ENCODE data around the gene SLC9A1. TPM values are rescaled to one million over a fixed set of nuclear protein-coding genes. Genes with fewer than 3 reads are reported as not detected.

SLC9A1 gene
- total and polyA plus RNA-seq, 2 of the 8 experiments (the other 6 are each of a cell fraction or from before 2014, with no cell fraction given), result 11.3 to 25.1 TPM

- Histone ChIP-seq H3K27ac (ENCODE audit: low read depth, low read length) (no peak overlapping the region), H3K9ac (replicated peaks in 1 of 4; ENCODE audit: extremely low read depth in 1 of 4, low read depth in 3 of 4, low read length in 3 of 4) (no peak overlapping the region)
- POLR2A ChIA-PET (ENCODE audit: partially characterized antibody), result interaction anchor here (1.2 to 14.5 kb wide), 2 partner anchors 10 to 22 kb away, joined by 3 to 257 read pairs; partner anchors contain the start of gene SLC9A1
- TF ChIP-seq GTF2F1 (IDR thresholded peaks at IDR 0.05; ENCODE audit: borderline replicate concordance, low read depth, low read length) (no peak), YY1 (IDR thresholded peaks at IDR 0.05; ENCODE audit: low read depth, low read length) (no peak), NANOG (IDR thresholded peaks at IDR 0.05; ENCODE audit: insufficient read depth, low read depth, low read length, poor library complexity, severe bottlenecking) (no peak), SIRT6 (IDR thresholded peaks at IDR 0.05; ENCODE audit: low read length) (no peak), MAFK (IDR thresholded peaks at IDR 0.05; ENCODE audit: low read depth, low read length) (no peak), CBX8 (IDR thresholded peaks at IDR 0.05; ENCODE audit: borderline replicate concordance, low read depth, low read length) (no peak), EP300 (IDR thresholded peaks at IDR 0.05; ENCODE audit: borderline replicate concordance in 1 of 2, low read depth in 2 of 2, low read length in 2 of 2) (no peak), ATF2 (IDR thresholded peaks at IDR 0.05; ENCODE audit: low read length) (no peak)
- TF ChIP-seq, protein P1, sequence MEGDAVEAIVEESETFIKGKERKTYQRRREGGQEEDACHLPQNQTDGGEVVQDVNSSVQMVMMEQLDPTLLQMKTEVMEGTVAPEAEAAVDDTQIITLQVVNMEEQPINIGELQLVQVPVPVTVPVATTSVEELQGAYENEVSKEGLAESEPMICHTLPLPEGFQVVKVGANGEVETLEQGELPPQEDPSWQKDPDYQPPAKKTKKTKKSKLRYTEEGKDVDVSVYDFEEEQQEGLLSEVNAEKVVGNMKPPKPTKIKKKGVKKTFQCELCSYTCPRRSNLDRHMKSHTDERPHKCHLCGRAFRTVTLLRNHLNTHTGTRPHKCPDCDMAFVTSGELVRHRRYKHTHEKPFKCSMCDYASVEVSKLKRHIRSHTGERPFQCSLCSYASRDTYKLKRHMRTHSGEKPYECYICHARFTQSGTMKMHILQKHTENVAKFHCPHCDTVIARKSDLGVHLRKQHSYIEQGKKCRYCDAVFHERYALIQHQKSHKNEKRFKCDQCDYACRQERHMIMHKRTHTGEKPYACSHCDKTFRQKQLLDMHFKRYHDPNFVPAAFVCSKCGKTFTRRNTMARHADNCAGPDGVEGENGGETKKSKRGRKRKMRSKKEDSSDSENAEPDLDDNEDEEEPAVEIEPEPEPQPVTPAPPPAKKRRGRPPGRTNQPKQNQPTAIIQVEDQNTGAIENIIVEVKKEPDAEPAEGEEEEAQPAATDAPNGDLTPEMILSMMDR (IDR thresholded peaks at IDR 0.05; ENCODE audit: control extremely low read depth in 1 of 3, insufficient read depth in 1 of 3, low read depth in 1 of 3, low read length in 3 of 3), result no peak
Measured at GRCh38 chr1:27132624-27133023, 22.3 kb downstream of the SLC9A1 start.

More at GRCh38 chr1:27132624-27133023, 22.3 kb downstream of the SLC9A1 start:
- H3K9me3 ChIP-seq (ENCODE audit: insufficient read depth in 2 of 2, low read depth in 1 of 2, low read length in 1 of 2), result no peaks in the 10 kb centered on the region
- no peak overlapping the region for H3K56ac ChIP-seq (replicated peaks; ENCODE audit: insufficient read length, low read depth, low read length)
- H3K79me1 ChIP-seq (ENCODE audit: low read depth, low read length), result peaks cover 4% of the 10 kb centered on the region
- CTCF ChIA-PET (ENCODE audit: partially characterized antibody), result interaction anchor here (0.9 to 15.3 kb wide), 3 partner anchors 19 to 38 kb away, joined by 5 to 166 read pairs (median 151); partner anchors contain the start of gene SLC9A1
- DNase-seq (ENCODE audit: low read depth in 1 of 2, low spot score in 2 of 2) (no peak), FAIRE-seq (no peak)
- H2BK5ac ChIP-seq (ENCODE audit: low read depth, low read length), result no peak overlapping the region
- H4K8ac ChIP-seq (ENCODE audit: extremely low read depth, insufficient read depth, low read length), result no peak overlapping the region
- no peaks in the 10 kb centered on the region for H3K27me3 ChIP-seq (replicated peaks in 1 of 4; ENCODE audit: control insufficient read depth in 3 of 4, extremely low read depth in 1 of 4, insufficient read depth in 3 of 4, low read length in 3 of 4)
- H3K4ac ChIP-seq (replicated peaks; ENCODE audit: insufficient read length, low read depth, low read length), result no peak overlapping the region
- H2BK20ac ChIP-seq (ENCODE audit: low read length), result no peak overlapping the region
- H2BK12ac ChIP-seq (ENCODE audit: low read depth, low read length), result no peak overlapping the region
- no peaks in the 10 kb centered on the region for H3K36me3 ChIP-seq (ENCODE audit: control insufficient read depth in 2 of 4, insufficient read depth in 4 of 4, low read length in 3 of 4)
- H4K5ac ChIP-seq (ENCODE audit: insufficient read length, low read depth, low read length), result no peak overlapping the region
- no peak overlapping the region for H2BK15ac ChIP-seq (ENCODE audit: low read length)
- 93% methylated on average over 7 of the region's 7 CpGs; no CpG with 5 or more reads in 1 of the 2 experiments for WGBS, 2 experiments (ENCODE audit: extremely low coverage in 1 of 2, insufficient coverage in 1 of 2, insufficient read length in 1 of 2, insufficient replicate concordance in 2 of 2, low coverage in 1 of 2, low lambda C conversion rate in 2 of 2, missing lambda C conversion rate in 1 of 2)
- no peak overlapping the region for H3K14ac ChIP-seq (ENCODE audit: insufficient read length)
- peaks cover 0 to 1% of the 10 kb centered on the region in 2 experiments for H4K20me1 ChIP-seq (replicated peaks in 1 of 2; ENCODE audit: control insufficient read depth in 1 of 2, insufficient read depth in 2 of 2, low read length in 2 of 2)
- no peaks in the 10 kb centered on the region for H3K79me2 ChIP-seq (ENCODE audit: control insufficient read depth in 1 of 2, insufficient read depth in 2 of 2, low read length in 2 of 2)
- no peaks in the 10 kb centered on the region for H3K23me2 ChIP-seq (ENCODE audit: low read depth, low read length)
- H3K4me1 ChIP-seq (replicated peaks in 1 of 4; ENCODE audit: control insufficient read depth in 3 of 4, insufficient read depth in 4 of 4, low read length in 3 of 4), result peaks cover 0 to 14% (median 8%) of the 10 kb centered on the region in 4 experiments; a peak in 6 of 7 replicates
- no peak overlapping the region for H2BK120ac ChIP-seq (replicated peaks; ENCODE audit: low read depth, low read length)
- H3K18ac ChIP-seq (ENCODE audit: extremely low read depth, low read length), result no peak overlapping the region
- no peak overlapping the region for H2AFZ ChIP-seq (ENCODE audit: low read length)
- H3K23ac ChIP-seq (ENCODE audit: insufficient read length), result no peak overlapping the region
- no peak overlapping the region for H4K91ac ChIP-seq (replicated peaks; ENCODE audit: insufficient read length, low read length)
- no peak overlapping the region for H2AK5ac ChIP-seq (ENCODE audit: low read depth, low read length)
- no peak overlapping the region for H3K4me2 ChIP-seq (ENCODE audit: insufficient read depth in 1 of 2, low read depth in 2 of 2, low read length in 2 of 2)
- H3K4me3 ChIP-seq (ENCODE audit: extremely low read depth in 1 of 4, insufficient read depth in 2 of 4, low read depth in 3 of 4, low read length in 4 of 4), result no peak overlapping the region

Measured in H1 (cell line).